Stomach (tissue), 4 donors: ENCODE results near the gene CXADR.

ENCODE experiments used
- CTCF ChIP-seq, 7 experiments: fragments of 450-650 bp in 4 of 7; fragments of 200-600 bp in 3 of 7; sonication (generic) in 3 of 7; IDR thresholded peaks; one replicate each; pipeline ENCODE4 v1.5.1; 2016 to 2019; ENCODE audit warnings: antibody characterized with exemption in 7 of 7, control low read depth in 2 of 7, mild to moderate bottlenecking in 1 of 7
- EP300 ChIP-seq: sonication (generic); formaldehyde crosslinking; IDR thresholded peaks from one replicate; pipeline ENCODE4 v1.6.1; 2017; ENCODE audit warnings: antibody characterized with exemption
- POLR2A ChIP-seq, 4 donors: fragments of 450-650 bp; IDR thresholded peaks; one replicate each; pipeline ENCODE4 v1.6.1; 2016; ENCODE audit warnings: antibody characterized with exemption in 4 of 4, control low read depth in 2 of 4, mild to moderate bottlenecking in 1 of 4, moderate library complexity in 1 of 4
- POLR2AphosphoS5 ChIP-seq, 3 donors: sonication (generic); formaldehyde crosslinking; IDR thresholded peaks; one replicate each; pipeline ENCODE4 v1.6.1; 2016; ENCODE audit warnings: antibody characterized with exemption in 3 of 3

- TF ChIP-seq EP300 = no peak
- TF ChIP-seq CTCF (IDR thresholded peaks at IDR 0.05) = no peak
- TF ChIP-seq POLR2AphosphoS5 (IDR thresholded peaks at IDR 0.05) = no peak
- TF ChIP-seq POLR2A (IDR thresholded peaks at IDR 0.05) = no peak
Measured at GRCh38 chr21:17539323-17539722, 26.5 kb downstream of the CXADR start.
